IMR-90 (cell line): Measurements from ENCODE around the gene BCAT1. TPM values are rescaled to one million over a fixed set of nuclear protein-coding genes. Genes with fewer than 3 reads are reported as not detected.

ENCODE experiments used
- ATAC-seq: fragments of 200-7000 bp; cut with Tn5 transposase; 2 replicates; pipeline ENCODE4 v1.9.1; 2020; ENCODE audit warnings: low read depth, mild to moderate bottlenecking, moderate library complexity
- BruUV-seq: library from RNA; stranded (reverse); fragments of 400-500 nt; replicated peaks from 2 replicates; lab custom pipeline; 2021; lab: Mats Ljungman, UMichigan
- CTCF ChIA-PET: fragments of 300-600 bp; formaldehyde crosslinking; extraction: SDS; loops from one replicate; lab custom pipeline; 2021; ENCODE audit warnings: antibody characterized with exemption; lab: Yijun Ruan, JAX
- POLR2A ChIA-PET: fragments of 300-600 bp; sonication (Branson Sonifier 250); formaldehyde crosslinking; loops from one replicate; lab custom pipeline; 2022; ENCODE audit warnings: antibody characterized with exemption; ENCODE audit not compliant: unreplicated experiment; lab: Charles Lee
- DNase-seq: peaks from one replicate; pipeline ENCODE4 v3.0.0; 2013
- H2AFZ ChIP-seq: replicated peaks from 2 replicates; pipeline ENCODE3; 2013; ENCODE audit warnings: low read length, mild to moderate bottlenecking; ENCODE audit not compliant: poor library complexity
- H2AK5ac ChIP-seq: 2 replicates; pipeline ENCODE4 v1.6.1; 2013; ENCODE audit warnings: low read depth, low read length, inconsistent platforms
- H2AK9ac ChIP-seq: replicated peaks from 2 replicates; pipeline ENCODE3; 2013; ENCODE audit warnings: mild to moderate bottlenecking, low read depth, low read length, moderate library complexity; ENCODE audit not compliant: poor library complexity
- H2BK120ac ChIP-seq: 2 replicates; pipeline ENCODE4 v1.6.1; 2013; ENCODE audit warnings: low read depth, low read length, inconsistent platforms
- H2BK15ac ChIP-seq: 3 replicates; pipeline ENCODE4 v1.6.1; 2013; ENCODE audit warnings: low read depth, low read length, inconsistent platforms
- H2BK20ac ChIP-seq: 2 replicates; pipeline ENCODE4 v1.6.1; 2013; ENCODE audit warnings: low read depth, mild to moderate bottlenecking, inconsistent platforms, low read length, moderate library complexity
- H2BK5ac ChIP-seq: 2 replicates; pipeline ENCODE4 v1.6.1; 2013; ENCODE audit warnings: mild to moderate bottlenecking, low read depth, low read length, inconsistent platforms; ENCODE audit not compliant: poor library complexity, severe bottlenecking
- H3K14ac ChIP-seq: replicated peaks from 2 replicates; pipeline ENCODE4 v1.6.1; 2013; ENCODE audit warnings: low read depth, low read length, inconsistent platforms
- H3K18ac ChIP-seq: 2 replicates; pipeline ENCODE4 v1.6.1; 2013; ENCODE audit warnings: low read depth, low read length, control low read depth
- H3K23ac ChIP-seq: 2 replicates; pipeline ENCODE4 v1.6.1; 2013; ENCODE audit warnings: low read depth, low read length, inconsistent platforms
- H3K27ac ChIP-seq: 2 replicates; pipeline ENCODE4 v1.5.1; 2013; ENCODE audit warnings: mild to moderate bottlenecking, control low read depth, low read length; ENCODE audit not compliant: insufficient read depth
- H3K27me3 ChIP-seq: 2 replicates; pipeline ENCODE4 v1.6.1; 2013; ENCODE audit warnings: low read length; ENCODE audit not compliant: control insufficient read depth, insufficient read depth
- H3K36me3 ChIP-seq: 2 replicates; pipeline ENCODE4 v1.6.1; 2013; ENCODE audit warnings: low read length, mixed read lengths; ENCODE audit not compliant: control insufficient read depth, insufficient read depth
- H3K4ac ChIP-seq: 2 replicates; pipeline ENCODE4 v1.6.1; 2013; ENCODE audit warnings: low read depth, low read length, inconsistent platforms
- H3K4me1 ChIP-seq: 2 replicates; pipeline ENCODE4 v1.6.1; 2013; ENCODE audit warnings: low read length, mixed read lengths; ENCODE audit not compliant: control insufficient read depth, insufficient read depth
- H3K4me2 ChIP-seq: 2 replicates; pipeline ENCODE4 v1.6.1; 2013; ENCODE audit warnings: low read depth, mild to moderate bottlenecking, control low read depth, low read length, moderate library complexity
- H3K4me3 ChIP-seq: 2 replicates; pipeline ENCODE4 v1.5.1; 2013; ENCODE audit warnings: low read depth, mild to moderate bottlenecking, control low read depth, low read length, moderate library complexity; ENCODE audit not compliant: insufficient read depth
- H3K56ac ChIP-seq: 2 replicates; pipeline ENCODE4 v1.6.1; 2013; ENCODE audit warnings: low read length, inconsistent platforms; ENCODE audit not compliant: insufficient read depth; ENCODE audit errors: extremely low read depth
- H3K79me1 ChIP-seq, 2 experiments: 2 replicates each; pipeline ENCODE4 v1.6.1; 2013; ENCODE audit warnings: low read length in 2 of 2, inconsistent platforms in 1 of 2, low read depth in 1 of 2
- H3K9ac ChIP-seq: 2 replicates; pipeline ENCODE4 v1.6.1; 2013; ENCODE audit warnings: low read depth, low read length, control low read depth
- H3K9me1 ChIP-seq: 2 replicates; pipeline ENCODE4 v1.6.1; 2013; ENCODE audit warnings: low read length, inconsistent platforms; ENCODE audit not compliant: insufficient read depth
- H3K9me3 ChIP-seq: 2 replicates; pipeline ENCODE4 v1.6.1; 2013; ENCODE audit warnings: low read length; ENCODE audit not compliant: control insufficient read depth, insufficient read depth
- H4K20me1 ChIP-seq: 2 replicates; pipeline ENCODE4 v1.6.1; 2013; ENCODE audit warnings: low read length, inconsistent platforms; ENCODE audit not compliant: insufficient read depth
- H4K5ac ChIP-seq: 2 replicates; pipeline ENCODE4 v1.6.1; 2013; ENCODE audit warnings: mild to moderate bottlenecking, low read depth, low read length, control low read depth
- H4K8ac ChIP-seq, 2 experiments: 2 replicates each; pipeline ENCODE4 v1.6.1; 2013; ENCODE audit warnings: low read depth in 2 of 2, low read length in 2 of 2, control low read depth in 1 of 2, inconsistent platforms in 1 of 2
- H4K91ac ChIP-seq: 2 replicates; pipeline ENCODE4 v1.6.1; 2013; ENCODE audit warnings: low read depth, low read length, inconsistent platforms; ENCODE audit not compliant: insufficient read depth
- CEBPB ChIP-seq: IDR thresholded peaks from 2 replicates; pipeline ENCODE4 v1.6.1; 2012; ENCODE audit warnings: low read depth, low read length, improper control_type of control experiment
- MAZ ChIP-seq: IDR thresholded peaks from 2 replicates; pipeline ENCODE4 v1.6.1; 2012; ENCODE audit warnings: low read depth, mild to moderate bottlenecking, low read length, improper control_type of control experiment, moderate library complexity, borderline replicate concordance
- POLR2A ChIP-seq: IDR thresholded peaks from 2 replicates; pipeline ENCODE4 v1.6.1; 2012; ENCODE audit warnings: mild to moderate bottlenecking, low read depth, low read length
- WGBS, 2 experiments: methylation state at CpG; one replicate each; pipeline versions ENCODE4 v1.1.5 to v1.1.7; 2013; ENCODE audit warnings: missing lambda C conversion rate in 2 of 2; ENCODE audit not compliant: insufficient read length in 1 of 2; ENCODE audit errors: extremely low coverage in 2 of 2; 5-methylcytosine and 5-hydroxymethylcytosine counted together
- dilution Hi-C: fragments of 300-500 bp; cut with HindIII; formaldehyde crosslinking; loops from one replicate; pipeline ENCODE4 v1.14.3; 2018; ENCODE audit warnings: low sequenced_read_pairs; ENCODE audit not compliant: unreplicated experiment
- in situ Hi-C: fragments of 300-500 bp; cut with MboI; formaldehyde crosslinking; loops from 3 replicates; pipeline ENCODE4 v1.14.3; 2019; ENCODE audit warnings: low sequenced_read_pairs, inconsistent platforms, mixed read lengths
- intact Hi-C: fragments of 100-400 bp; cut with micrococcal nuclease; formaldehyde crosslinking; loops from 2 replicates; pipeline ENCODE4 v1.10.0; 2022
- polyA plus RNA-seq, 3 experiments: library from polyadenylated mRNA; depleted of rRNA; stranded (reverse); fragments of >200 nt; gene quantifications; 2 replicates each; pipeline ENCODE4 v1.2.3, GENCODE V29; 2012; ENCODE audit warnings: low replicate concordance in 1 of 3
- total RNA-seq: library from RNA; depleted of rRNA; stranded (reverse); fragments of >200 nt; gene quantifications from 2 replicates; pipeline ENCODE4 v1.2.3, GENCODE V29; 2012
- TF ChIP-seq, protein P1 (sequence below): conservative IDR thresholded peaks from 2 replicates; pipeline ENCODE4 v1.5.1; 2012; ENCODE audit warnings: mild to moderate bottlenecking, low read depth, low read length, improper control_type of control experiment
- TF ChIP-seq, protein P2 (sequence below): fragments of 150-350 bp; IDR thresholded peaks from 2 replicates; pipeline ENCODE4 v1.6.1; 2016; ENCODE audit warnings: low read depth, mild to moderate bottlenecking, low read length, moderate library complexity, borderline replicate concordance

Gene BCAT1
- total and polyA plus RNA-seq, 2 of the 4 experiments (the other 2 are of a cell fraction), result 30.4 to 683 TPM

DNA sequence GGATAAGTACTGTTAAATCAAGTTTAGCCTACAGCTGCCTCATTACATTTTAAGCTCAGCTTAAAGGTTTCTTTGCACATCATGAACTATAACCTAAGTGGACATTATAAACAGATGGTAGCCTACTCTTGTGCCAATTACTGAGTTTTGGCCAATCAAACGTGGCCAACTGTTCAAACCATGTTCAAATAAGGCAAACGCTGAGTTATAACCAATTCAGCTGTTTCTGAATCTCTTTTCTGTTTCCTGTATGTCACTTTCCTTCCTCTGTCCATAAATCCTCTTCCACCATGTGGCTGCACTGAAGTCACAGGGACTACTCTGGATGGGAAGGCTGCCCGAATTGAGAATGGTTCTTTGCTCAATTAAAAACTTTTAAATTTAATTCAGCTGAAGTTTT is 98.4 kb downstream of the BCAT1 start:
- Histone ChIP-seq H3K14ac (no peak overlapping the region), H3K4me1 (peaks cover 4% of the 10 kb centered on the region; the same call in 1 of the 2 replicates), H3K4ac (no peak overlapping the region), H3K9me3 (no peaks in the 10 kb centered on the region), H3K4me2 (no peak overlapping the region), H3K56ac (no peak overlapping the region), H3K27me3 (no peaks in the 10 kb centered on the region), H3K23ac (no peak overlapping the region), H2AK9ac (no peak overlapping the region), H2AK5ac (no peak overlapping the region), H2AFZ (no peak overlapping the region), H3K4me3 (no peak overlapping the region), H2BK120ac (no peak overlapping the region), H3K9me1 (peaks cover 7% of the 10 kb centered on the region), H4K8ac (no peak overlapping the region), H2BK20ac (no peak overlapping the region), H3K9ac (no peak overlapping the region), H4K91ac (no peak overlapping the region), H3K18ac (no peak overlapping the region), H2BK5ac (no peak overlapping the region), H2BK15ac (no peak overlapping the region), H4K20me1 (peaks cover 38% of the 10 kb centered on the region; the same call in 1 of the 2 replicates), H3K36me3 (peaks cover 8% of the 10 kb centered on the region), H3K79me1 (peaks cover 50 to 67% of the 10 kb centered on the region in 2 experiments), H4K5ac (no peak overlapping the region), H3K27ac (no peak overlapping the region)
- TF ChIP-seq MAZ (no peak), CEBPB (no peak), POLR2A (no peak)
- TF ChIP-seq, protein P1, sequence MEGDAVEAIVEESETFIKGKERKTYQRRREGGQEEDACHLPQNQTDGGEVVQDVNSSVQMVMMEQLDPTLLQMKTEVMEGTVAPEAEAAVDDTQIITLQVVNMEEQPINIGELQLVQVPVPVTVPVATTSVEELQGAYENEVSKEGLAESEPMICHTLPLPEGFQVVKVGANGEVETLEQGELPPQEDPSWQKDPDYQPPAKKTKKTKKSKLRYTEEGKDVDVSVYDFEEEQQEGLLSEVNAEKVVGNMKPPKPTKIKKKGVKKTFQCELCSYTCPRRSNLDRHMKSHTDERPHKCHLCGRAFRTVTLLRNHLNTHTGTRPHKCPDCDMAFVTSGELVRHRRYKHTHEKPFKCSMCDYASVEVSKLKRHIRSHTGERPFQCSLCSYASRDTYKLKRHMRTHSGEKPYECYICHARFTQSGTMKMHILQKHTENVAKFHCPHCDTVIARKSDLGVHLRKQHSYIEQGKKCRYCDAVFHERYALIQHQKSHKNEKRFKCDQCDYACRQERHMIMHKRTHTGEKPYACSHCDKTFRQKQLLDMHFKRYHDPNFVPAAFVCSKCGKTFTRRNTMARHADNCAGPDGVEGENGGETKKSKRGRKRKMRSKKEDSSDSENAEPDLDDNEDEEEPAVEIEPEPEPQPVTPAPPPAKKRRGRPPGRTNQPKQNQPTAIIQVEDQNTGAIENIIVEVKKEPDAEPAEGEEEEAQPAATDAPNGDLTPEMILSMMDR, result no peak
- TF ChIP-seq, protein P2, sequence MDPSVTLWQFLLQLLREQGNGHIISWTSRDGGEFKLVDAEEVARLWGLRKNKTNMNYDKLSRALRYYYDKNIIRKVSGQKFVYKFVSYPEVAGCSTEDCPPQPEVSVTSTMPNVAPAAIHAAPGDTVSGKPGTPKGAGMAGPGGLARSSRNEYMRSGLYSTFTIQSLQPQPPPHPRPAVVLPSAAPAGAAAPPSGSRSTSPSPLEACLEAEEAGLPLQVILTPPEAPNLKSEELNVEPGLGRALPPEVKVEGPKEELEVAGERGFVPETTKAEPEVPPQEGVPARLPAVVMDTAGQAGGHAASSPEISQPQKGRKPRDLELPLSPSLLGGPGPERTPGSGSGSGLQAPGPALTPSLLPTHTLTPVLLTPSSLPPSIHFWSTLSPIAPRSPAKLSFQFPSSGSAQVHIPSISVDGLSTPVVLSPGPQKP, result no peak
- BruUV-seq, result no TSS peak
- WGBS, 2 experiments, result 67% methylated on average over 2 of the region's 3 CpGs; no CpG with 5 or more reads in 1 of the 2 experiments
- no peak for ATAC-seq
- dilution Hi-C loops, result no loop called here
- no peak for DNase-seq
- in situ Hi-C loops, result no loop called here
- ChIA-PET POLR2A (no interaction called here), CTCF (no interaction called here)
- intact Hi-C loops, result loop anchor here (5.0 kb wide), 1 partner anchor 97 kb away; the partner anchor contains the start of gene BCAT1
